ENCODE results near the gene IKZF3. TPM values are rescaled to one million over a fixed set of nuclear protein-coding genes. Genes with fewer than 3 reads are reported as not detected.

IKZF3 gene
- total and polyA plus RNA-seq, 5 experiments from 2014 or later = 18.8 to 118 (median 59.2) TPM

- peak in 1 of 2 donors; percentile 14 for ATAC-seq
- DNase-seq = no peak
- Mint-ChIP-seq H3K36me3 (peaks cover 7 to 51% (median 30%) of the 10 kb centered on the region in 3 donors), H3K27me3 (no peaks in the 10 kb centered on the region), H3K4me1 (peaks cover 39 to 82% (median 71%) of the 10 kb centered on the region in 4 donors), H3K27ac (peak overlapping the region; percentile 84 to 98 (median 94)), H3K4me3 (peak overlapping the region; percentile 49 to 86 (median 75)), H3K9me3 (peaks cover 0 to 3% (median 0%) of the 10 kb centered on the region in 9 donors)
- POLR2A ChIA-PET = interaction anchor here (1.0 to 6.2 kb wide), 12 partner anchors 10 to 133 kb away, joined by 3 to 64 read pairs (median 9); no protein-coding TSS in a partner anchor
Observed at GRCh38 chr17:39792526-39793221, 71.4 kb downstream of the IKZF3 start.

- Mint-ChIP-seq H3K27me3 (no peaks in the 10 kb centered on the region), H3K27ac (peak overlapping the region; percentile 74 to 98 (median 92)), H3K4me1 (peaks cover 39 to 83% (median 73%) of the 10 kb centered on the region in 4 donors), H3K36me3 (peaks cover 14 to 60% (median 37%) of the 10 kb centered on the region in 3 donors), H3K4me3 (peak overlapping the region; percentile 45 to 86 (median 73)), H3K9me3 (peaks cover 0 to 3% (median 0%) of the 10 kb centered on the region in 9 donors)
- POLR2A ChIA-PET = interaction anchor here (0.5 to 6.2 kb wide), 14 partner anchors 7 to 264 kb away, joined by 3 to 64 read pairs (median 6); partner anchors contain the start of gene IKZF3
- peak; percentile 75 to 82 for ATAC-seq
- peak in 7 of 10 donors; percentile 27 to 59 (median 35) for DNase-seq
Observed at GRCh38 chr17:39791111-39791992, 72.8 kb downstream of the IKZF3 start.

GRCh38 chr17:39787743-39788484, 76.2 kb downstream of the IKZF3 start:
- peaks cover 17 to 85% (median 53%) of the 10 kb centered on the region in 3 donors for H3K36me3 Mint-ChIP-seq
- peak overlapping the region in 9 of 10 donors; percentile 18 to 89 (median 61) for H3K27ac Mint-ChIP-seq
- H3K27me3 Mint-ChIP-seq = no peaks in the 10 kb centered on the region
- no peaks in the 10 kb centered on the region for H3K9me3 Mint-ChIP-seq
- H3K4me1 Mint-ChIP-seq = peaks cover 28 to 82% (median 69%) of the 10 kb centered on the region in 4 donors
- no peak for DNase-seq
- H3K4me3 Mint-ChIP-seq = peak overlapping the region in 4 of 10 donors; percentile 4 to 36 (median 24)
- POLR2A ChIA-PET = interaction anchor here (0.6 to 1.0 kb wide), 3 partner anchors 15 to 33 kb away, joined by 3 to 5 read pairs (median 4); no protein-coding TSS in a partner anchor
- ATAC-seq = no peak

- POLR2A ChIA-PET = interaction anchor here (0.5 to 2.0 kb wide), 5 partner anchors 26 to 277 kb away, joined by 3 to 9 read pairs (median 3); no protein-coding TSS in a partner anchor
- Mint-ChIP-seq H3K4me1 (peaks cover 28 to 82% (median 69%) of the 10 kb centered on the region in 4 donors), H3K27ac (peak overlapping the region in 4 of 10 donors; percentile 56 to 76 (median 64)), H3K36me3 (peaks cover 23 to 87% (median 50%) of the 10 kb centered on the region in 3 donors), H3K27me3 (no peaks in the 10 kb centered on the region), H3K4me3 (no peak overlapping the region), H3K9me3 (no peaks in the 10 kb centered on the region)
- DNase-seq = no peak
- no peak for ATAC-seq
Observed at GRCh38 chr17:39787041-39787440, 77.1 kb downstream of the IKZF3 start.

GRCh38 chr17:39782980-39783379, 81.1 kb downstream of the IKZF3 start:
- POLR2A ChIA-PET = interaction anchor here (1.1 to 3.1 kb wide), 4 partner anchors 9 to 81 kb away, joined by 3 to 24 read pairs (median 4); partner anchors contain the start of gene IKZF3
- no peaks in the 10 kb centered on the region for H3K27me3 Mint-ChIP-seq
- peak in 1 of 2 donors; percentile 29 for ATAC-seq
- H3K36me3 Mint-ChIP-seq = peaks cover 16 to 76% (median 35%) of the 10 kb centered on the region in 3 donors
- no peak for DNase-seq
- peaks cover 35 to 90% (median 78%) of the 10 kb centered on the region in 4 donors for H3K4me1 Mint-ChIP-seq
- no peaks in the 10 kb centered on the region for H3K9me3 Mint-ChIP-seq
- H3K4me3 Mint-ChIP-seq = peak overlapping the region in 8 of 10 donors; percentile 0 to 60 (median 24)
- H3K27ac Mint-ChIP-seq = peak overlapping the region in 9 of 10 donors; percentile 9 to 98 (median 66)

- DNase-seq (no peak), ATAC-seq (no peak)
- H3K36me3 Mint-ChIP-seq = peaks cover 15 to 73% (median 30%) of the 10 kb centered on the region in 3 donors
- peak overlapping the region; percentile 43 to 98 (median 88) for H3K27ac Mint-ChIP-seq
- POLR2A ChIA-PET = interaction anchor here (0.6 to 3.1 kb wide), 7 partner anchors 10 to 82 kb away, joined by 3 to 24 read pairs (median 4); partner anchors contain the start of gene IKZF3
- H3K4me3 Mint-ChIP-seq = peak overlapping the region in 5 of 10 donors; percentile 7 to 60 (median 16)
- H3K4me1 Mint-ChIP-seq = peaks cover 37 to 90% (median 78%) of the 10 kb centered on the region in 4 donors
- H3K9me3 Mint-ChIP-seq = no peaks in the 10 kb centered on the region
- H3K27me3 Mint-ChIP-seq = no peaks in the 10 kb centered on the region
Observed at GRCh38 chr17:39782481-39782880, 81.6 kb downstream of the IKZF3 start.

- Mint-ChIP-seq H3K27me3 (no peaks in the 10 kb centered on the region), H3K36me3 (peaks cover 9 to 67% (median 24%) of the 10 kb centered on the region in 3 donors), H3K27ac (peak overlapping the region; percentile 66 to 98 (median 88)), H3K4me3 (peak overlapping the region in 7 of 10 donors; percentile 2 to 60 (median 38)), H3K4me1 (peaks cover 35 to 90% (median 75%) of the 10 kb centered on the region in 4 donors), H3K9me3 (no peaks in the 10 kb centered on the region)
- no peak for DNase-seq
- ATAC-seq = no peak
- POLR2A ChIA-PET = interaction anchor here (0.9 to 3.1 kb wide), 6 partner anchors 10 to 83 kb away, joined by 3 to 24 read pairs (median 4); no protein-coding TSS in a partner anchor
Observed at GRCh38 chr17:39781861-39782213, 82.3 kb downstream of the IKZF3 start.

GRCh38 chr17:39781031-39781860, 82.9 kb downstream of the IKZF3 start:
- POLR2A ChIA-PET = interaction anchor here (0.9 to 3.1 kb wide), 7 partner anchors 11 to 84 kb away, joined by 3 to 24 read pairs (median 5); no protein-coding TSS in a partner anchor
- Mint-ChIP-seq H3K4me3 (peak overlapping the region in 7 of 10 donors; percentile 44 to 69 (median 58)), H3K27ac (peak overlapping the region; percentile 66 to 98 (median 91)), H3K4me1 (peaks cover 39 to 90% (median 78%) of the 10 kb centered on the region in 4 donors), H3K27me3 (no peaks in the 10 kb centered on the region), H3K9me3 (no peaks in the 10 kb centered on the region), H3K36me3 (peaks cover 9 to 67% (median 28%) of the 10 kb centered on the region in 3 donors)
- ATAC-seq (no peak), DNase-seq (no peak)

GRCh38 chr17:39777534-39778365, 86.4 kb downstream of the IKZF3 start:
- H3K36me3 Mint-ChIP-seq = peaks cover 5 to 49% (median 20%) of the 10 kb centered on the region in 3 donors
- POLR2A ChIA-PET = interaction anchor here (1.0 to 7.1 kb wide), 11 partner anchors 10 to 149 kb away, joined by 3 to 64 read pairs (median 5); partner anchors contain the start of gene ZPBP2
- peak in 2 of 10 donors; percentile 35 to 41 for DNase-seq

GRCh38 chr17:39776252-39776651, 87.9 kb downstream of the IKZF3 start:
- ATAC-seq = peak; percentile 29 to 45
- peaks cover 0 to 44% (median 19%) of the 10 kb centered on the region in 3 donors for H3K36me3 Mint-ChIP-seq

More at GRCh38 chr17:39777534-39778365, 86.4 kb downstream of the IKZF3 start:
- no peaks in the 10 kb centered on the region for H3K9me3 Mint-ChIP-seq
- no peaks in the 10 kb centered on the region for H3K27me3 Mint-ChIP-seq
- peak overlapping the region; percentile 89 to 100 (median 95) for H3K27ac Mint-ChIP-seq
- H3K4me1 Mint-ChIP-seq = peaks cover 48 to 91% (median 85%) of the 10 kb centered on the region in 4 donors
- H3K4me3 Mint-ChIP-seq = peak overlapping the region; percentile 81 to 96 (median 91)
- ATAC-seq = peak; percentile 61 to 67

More at GRCh38 chr17:39776252-39776651, 87.9 kb downstream of the IKZF3 start:
- H3K27ac Mint-ChIP-seq = peak overlapping the region; percentile 89 to 100 (median 95)
- H3K27me3 Mint-ChIP-seq = no peaks in the 10 kb centered on the region
- no peak for DNase-seq
- H3K4me3 Mint-ChIP-seq = peak overlapping the region; percentile 81 to 96 (median 91)
- H3K9me3 Mint-ChIP-seq = no peaks in the 10 kb centered on the region
- H3K4me1 Mint-ChIP-seq = peaks cover 47 to 91% (median 85%) of the 10 kb centered on the region in 4 donors
- POLR2A ChIA-PET = interaction anchor here (0.6 to 7.1 kb wide), 12 partner anchors 12 to 150 kb away, joined by 3 to 64 read pairs (median 5); no protein-coding TSS in a partner anchor

All from naive thymus-derived CD8-positive, alpha-beta T cell (primary cell).